Activated naive CD8-positive, alpha-beta T cell treated with anti-CD3 and anti-CD28 coated beads, Interleukin-2, amount 50 U/mL, for 24 hours (primary cell): ENCODE results near the gene KRTAP4-7.
"Not testable (repeated sequence)": the region's sequence is repeated elsewhere in the genome, so short reads cannot be mapped to it uniquely, and the experiment has no call there.

Experiments
- ATAC-seq: fragments of 150-1000 bp; cut with Tn5 transposase; one replicate; pipeline ENCODE4 v1.10.0; 2021
- DNase-seq: peaks from one replicate; pipeline ENCODE4 v3.0.0; 2021
- H3K27ac Mint-ChIP-seq: one replicate; pipeline ENCODE4 v1.8.0; 2021; ENCODE audit warnings: mild to moderate bottlenecking, mixed read lengths
- H3K27me3 Mint-ChIP-seq: one replicate; pipeline ENCODE4 v1.8.0; 2021; ENCODE audit warnings: mixed read lengths
- H3K36me3 Mint-ChIP-seq: one replicate; pipeline ENCODE4 v1.8.0; 2021; ENCODE audit warnings: low read depth, mixed read lengths
- H3K4me1 Mint-ChIP-seq: one replicate; pipeline ENCODE4 v1.8.0; 2021; ENCODE audit warnings: mixed read lengths
- H3K4me3 Mint-ChIP-seq: one replicate; pipeline ENCODE4 v1.8.0; 2021; ENCODE audit warnings: mild to moderate bottlenecking, moderate library complexity, mixed read lengths
- H3K9me3 Mint-ChIP-seq: one replicate; pipeline ENCODE4 v1.8.0; 2021; ENCODE audit warnings: mixed read lengths

Gene KRTAP4-7

DNA sequence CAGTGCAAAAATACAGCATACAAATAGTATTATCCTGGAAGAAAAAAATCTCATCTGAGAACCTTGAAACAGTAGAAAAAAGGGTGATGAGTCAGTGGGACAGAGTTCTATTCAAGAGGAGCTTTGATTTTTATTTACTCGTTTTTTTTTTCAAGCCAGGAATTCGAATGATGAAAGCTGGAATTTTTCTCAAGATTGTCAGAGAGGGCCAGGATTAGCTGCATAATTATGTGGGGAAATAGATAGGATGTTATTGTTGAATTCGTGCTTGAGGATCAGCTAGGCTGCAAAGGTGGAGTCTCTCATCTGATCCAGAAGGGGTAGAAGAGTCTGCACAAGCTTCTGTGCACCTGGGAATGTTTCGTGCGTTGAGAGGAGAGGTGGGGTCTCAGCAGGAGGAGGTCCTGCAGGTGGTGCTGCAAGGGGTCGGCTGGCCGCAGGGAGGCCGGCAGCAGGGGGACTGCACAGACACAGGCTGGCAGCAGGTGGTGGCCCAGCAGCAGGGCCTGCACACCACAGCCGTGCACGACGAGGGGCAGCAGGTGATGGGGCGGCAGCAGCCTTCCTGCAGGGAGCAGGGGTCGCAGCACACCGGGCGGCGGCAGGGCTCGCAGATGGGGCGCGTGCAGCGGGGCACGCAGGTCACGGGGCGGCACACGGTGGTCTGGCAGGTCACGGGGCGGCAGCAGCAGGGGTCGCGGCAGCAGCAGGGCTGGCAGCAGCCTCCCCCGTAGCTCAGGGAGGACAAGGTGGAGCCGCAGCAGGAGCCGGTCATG, 24.5 kb upstream of the KRTAP4-7 start:
- not testable (repeated sequence) for ATAC-seq, H3K36me3 Mint-ChIP-seq, H3K9me3 Mint-ChIP-seq, H3K27ac Mint-ChIP-seq, DNase-seq, H3K4me3 Mint-ChIP-seq, H3K4me1 Mint-ChIP-seq
- peaks cover 33% of the 10 kb centered on the region for H3K27me3 Mint-ChIP-seq

DNA sequence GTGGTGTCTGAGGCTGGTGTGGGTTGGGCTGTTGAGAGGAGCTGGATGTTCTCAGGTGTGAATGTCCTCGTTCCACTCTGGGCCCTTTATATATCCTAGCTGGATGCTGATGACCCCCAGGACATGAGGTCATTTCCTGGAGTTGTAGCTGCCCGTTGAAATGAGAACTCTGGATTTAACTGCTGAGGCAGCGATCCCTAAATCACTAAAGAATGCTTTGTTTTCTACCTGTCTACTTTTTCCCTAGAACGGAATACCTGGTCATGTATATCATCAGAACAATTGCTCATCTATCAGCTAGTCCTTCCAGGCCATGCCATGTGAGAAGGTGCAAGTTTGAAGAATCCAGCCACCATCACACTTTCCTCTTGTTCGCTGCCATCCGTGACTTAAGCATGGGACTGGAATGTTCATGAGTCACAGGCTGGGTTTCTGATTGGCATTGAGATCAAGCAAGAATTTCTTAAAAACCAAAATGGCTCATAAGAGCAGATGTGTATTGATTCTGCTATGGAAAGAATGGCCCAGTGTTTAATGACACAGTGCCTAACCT, 23.8 kb upstream of the KRTAP4-7 start, which contains the start of gene KRTAP2-3:
Gene KRTAP2-3, minus strand, starts transcription at position 63 of the 553 bp plus-strand sequence. CDS start 64 bp downstream, outside the sequence.
- Mint-ChIP-seq H3K36me3 (no peaks in the 10 kb centered on the region), H3K4me1 (no peaks in the 10 kb centered on the region), H3K9me3 (no peaks in the 10 kb centered on the region), H3K27ac (no peak within 1 kb of the TSS), H3K27me3 (peaks cover 33% of the 10 kb centered on the region), H3K4me3 (no peak within 1 kb of the TSS)
- DNase-seq (no peak), ATAC-seq (no peak)

DNA sequence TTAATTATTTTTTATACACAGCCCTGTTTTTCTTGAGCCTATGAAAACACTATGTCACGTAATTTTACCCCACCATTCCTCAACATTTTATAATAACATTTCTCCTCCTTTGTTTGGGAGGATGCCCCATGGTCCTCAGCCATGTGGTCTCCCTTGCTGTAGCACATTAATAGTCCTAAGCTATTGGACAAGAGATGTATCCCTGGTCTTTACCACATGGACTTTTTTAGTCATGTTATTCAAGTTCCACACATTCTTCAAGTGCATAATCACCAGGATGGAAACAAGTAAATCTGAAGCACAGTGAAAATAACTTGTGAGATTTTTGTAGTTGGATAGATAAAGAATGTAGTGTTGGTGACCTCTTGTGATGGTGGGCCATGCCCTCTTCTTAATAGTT, 22.0 kb upstream of the KRTAP4-7 start:
- peaks cover 30% of the 10 kb centered on the region for H3K27me3 Mint-ChIP-seq
- ATAC-seq (no peak), DNase-seq (no peak)
- no peaks in the 10 kb centered on the region for H3K9me3 Mint-ChIP-seq
- H3K27ac Mint-ChIP-seq: no peak overlapping the region
- no peak overlapping the region for H3K4me3 Mint-ChIP-seq
- H3K36me3 Mint-ChIP-seq: no peaks in the 10 kb centered on the region
- no peaks in the 10 kb centered on the region for H3K4me1 Mint-ChIP-seq

DNA sequence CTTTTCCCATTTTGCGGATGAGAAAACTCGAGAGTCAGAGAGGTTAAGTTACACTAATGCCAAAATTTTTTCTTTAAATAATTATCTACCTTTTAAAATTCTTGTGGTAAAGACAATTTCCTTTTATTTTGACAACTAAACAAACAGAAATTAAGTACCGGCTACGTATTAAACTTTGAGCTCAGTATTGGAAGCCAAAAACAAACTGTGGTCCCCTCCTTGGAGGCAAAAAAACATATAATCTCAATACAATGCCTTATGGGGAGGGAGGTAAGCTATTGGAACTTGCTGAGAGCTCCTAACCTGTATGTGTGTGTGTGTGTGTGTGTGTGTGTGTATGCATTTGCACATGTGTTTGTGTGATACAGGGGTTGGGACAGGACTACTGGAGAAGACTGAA, 20.5 kb upstream of the KRTAP4-7 start:
- Mint-ChIP-seq H3K9me3 (no peaks in the 10 kb centered on the region), H3K4me1 (no peaks in the 10 kb centered on the region), H3K27me3 (peaks cover 18% of the 10 kb centered on the region), H3K27ac (no peak overlapping the region), H3K4me3 (no peak overlapping the region), H3K36me3 (no peaks in the 10 kb centered on the region)
- ATAC-seq (no peak), DNase-seq (no peak)

DNA sequence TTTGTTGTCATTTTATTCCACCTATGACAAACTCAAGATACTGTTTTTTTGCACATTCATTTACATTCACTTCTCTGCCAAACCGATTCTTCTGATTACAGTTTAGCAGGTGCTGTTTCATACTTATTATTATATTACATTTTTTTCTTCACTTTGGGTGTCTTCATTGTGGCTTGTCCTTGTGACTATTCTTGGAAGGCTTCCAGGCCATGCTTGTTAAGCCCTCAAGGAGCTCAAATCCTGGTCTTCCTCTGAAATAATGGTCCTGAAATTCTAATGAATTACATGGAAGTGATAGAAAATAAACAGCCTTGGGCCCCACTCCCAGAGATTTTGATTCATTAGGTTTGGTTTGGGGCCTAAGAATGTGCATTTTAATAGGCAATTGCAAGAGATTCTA, 19.6 kb upstream of the KRTAP4-7 start:
- Mint-ChIP-seq H3K27ac (no peak overlapping the region), H3K36me3 (no peaks in the 10 kb centered on the region), H3K4me3 (no peak overlapping the region), H3K4me1 (no peaks in the 10 kb centered on the region), H3K9me3 (no peaks in the 10 kb centered on the region), H3K27me3 (peaks cover 14% of the 10 kb centered on the region)
- no peak for ATAC-seq
- no peak for DNase-seq

DNA sequence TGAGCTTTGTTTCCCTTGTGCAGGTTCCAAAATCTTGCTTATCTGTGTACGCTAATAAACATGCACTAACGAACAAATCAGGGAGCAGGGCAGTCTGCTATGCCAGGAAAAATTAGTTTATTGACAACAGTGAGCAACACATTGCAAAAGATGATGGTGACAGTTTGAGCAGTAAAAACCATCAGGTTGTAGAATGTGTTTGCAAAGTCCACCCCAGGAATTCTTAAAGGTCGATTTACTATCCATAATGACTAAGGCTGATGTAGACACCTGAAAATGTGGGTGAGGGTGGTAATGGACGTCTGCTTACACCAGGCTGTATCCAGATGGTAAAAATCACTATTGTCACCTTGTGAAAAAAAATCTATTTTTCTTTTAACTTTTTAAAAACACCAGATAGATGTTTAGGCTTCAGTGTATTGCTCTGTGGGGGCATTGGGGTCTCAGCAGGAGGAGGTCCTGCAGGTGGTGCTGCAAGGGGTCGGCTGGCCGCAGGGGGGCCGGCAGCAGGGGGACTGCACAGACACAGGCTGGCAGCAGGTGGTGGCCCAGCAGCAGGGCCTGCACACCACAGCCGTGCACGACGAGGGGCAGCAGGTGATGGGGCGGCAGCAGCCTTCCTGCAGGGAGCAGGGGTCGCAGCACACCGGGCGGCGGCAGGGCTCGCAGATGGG, 18.8 kb upstream of the KRTAP4-7 start:
- not testable (repeated sequence) for H3K4me1 Mint-ChIP-seq, H3K27me3 Mint-ChIP-seq, H3K27ac Mint-ChIP-seq, H3K36me3 Mint-ChIP-seq, H3K9me3 Mint-ChIP-seq, H3K4me3 Mint-ChIP-seq, ATAC-seq, DNase-seq

DNA sequence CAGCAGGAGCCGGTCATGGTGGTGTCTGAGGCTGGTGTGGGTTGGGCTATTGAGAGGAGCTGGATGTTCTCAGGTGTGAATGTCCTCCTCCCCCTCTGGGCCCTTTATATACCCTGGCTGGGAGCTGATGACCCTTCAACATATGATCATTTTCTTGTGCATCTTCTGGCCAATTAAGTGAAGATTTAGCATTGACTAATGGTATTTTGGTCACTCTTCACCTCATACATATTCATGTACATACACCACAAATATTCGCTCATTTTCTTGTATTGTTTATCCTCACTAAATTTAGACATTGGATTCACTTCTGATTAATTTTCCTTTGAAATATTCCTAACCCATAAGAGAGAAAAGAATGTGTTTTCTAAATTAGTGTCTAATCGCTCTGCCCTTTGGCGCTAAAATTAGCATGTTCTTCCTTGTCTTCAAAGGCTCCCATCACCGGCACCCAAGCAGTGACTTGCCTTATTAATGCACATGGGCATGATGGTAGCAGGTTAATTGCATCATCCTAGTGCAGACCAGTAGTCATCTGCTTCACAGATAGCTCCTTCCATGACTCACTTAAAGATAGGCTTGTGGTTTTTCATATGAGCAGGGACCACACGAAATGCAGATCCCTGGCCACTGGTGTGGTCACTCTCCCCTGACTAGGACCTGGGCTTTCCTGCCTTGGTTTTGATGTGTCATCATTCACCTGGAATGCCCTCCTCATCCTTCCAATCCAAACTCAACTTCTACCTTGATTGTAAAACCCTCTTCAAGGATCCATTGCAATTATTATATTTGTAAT, 17.9 kb upstream of the KRTAP4-7 start, which contains the start of gene KRTAP2-4:
Gene KRTAP2-4, minus strand, starts transcription at position 51 of the 796 bp plus-strand sequence. Its CDS starts 34 bp downstream, at position 17.
- H3K36me3 Mint-ChIP-seq: no peaks in the 10 kb centered on the region
- no peaks in the 10 kb centered on the region for H3K9me3 Mint-ChIP-seq
- no peak within 1 kb of the TSS for H3K27ac Mint-ChIP-seq
- H3K4me3 Mint-ChIP-seq: no peak within 1 kb of the TSS
- no peaks in the 10 kb centered on the region for H3K4me1 Mint-ChIP-seq
- H3K27me3 Mint-ChIP-seq: peaks cover 2% of the 10 kb centered on the region
- peak; percentile 40 for ATAC-seq
- DNase-seq: no peak

DNA sequence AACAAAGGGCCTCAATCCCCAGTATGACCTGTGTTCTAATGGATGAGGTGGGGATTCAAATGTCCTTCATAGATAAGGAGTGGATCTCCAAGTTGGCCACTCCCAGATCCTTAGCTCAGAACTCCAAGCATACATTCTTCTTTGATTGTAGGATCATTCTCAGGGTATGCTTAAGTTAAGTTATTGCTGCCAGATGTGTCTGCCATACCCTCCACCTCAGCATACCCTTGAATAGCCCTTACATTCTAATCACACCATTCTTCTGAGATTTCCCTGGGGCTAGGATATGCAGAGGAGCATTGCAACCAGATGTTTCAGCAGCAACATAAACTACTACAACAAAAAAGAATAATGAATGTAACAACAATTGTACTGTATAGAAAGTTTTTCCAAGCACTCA, 16.7 kb upstream of the KRTAP4-7 start:
- H3K36me3 Mint-ChIP-seq: no peaks in the 10 kb centered on the region
- DNase-seq (no peak), ATAC-seq (no peak)
- no peaks in the 10 kb centered on the region for H3K4me1 Mint-ChIP-seq
- no peaks in the 10 kb centered on the region for H3K27me3 Mint-ChIP-seq
- no peaks in the 10 kb centered on the region for H3K9me3 Mint-ChIP-seq
- H3K27ac Mint-ChIP-seq: no peak overlapping the region
- H3K4me3 Mint-ChIP-seq: no peak overlapping the region

DNA sequence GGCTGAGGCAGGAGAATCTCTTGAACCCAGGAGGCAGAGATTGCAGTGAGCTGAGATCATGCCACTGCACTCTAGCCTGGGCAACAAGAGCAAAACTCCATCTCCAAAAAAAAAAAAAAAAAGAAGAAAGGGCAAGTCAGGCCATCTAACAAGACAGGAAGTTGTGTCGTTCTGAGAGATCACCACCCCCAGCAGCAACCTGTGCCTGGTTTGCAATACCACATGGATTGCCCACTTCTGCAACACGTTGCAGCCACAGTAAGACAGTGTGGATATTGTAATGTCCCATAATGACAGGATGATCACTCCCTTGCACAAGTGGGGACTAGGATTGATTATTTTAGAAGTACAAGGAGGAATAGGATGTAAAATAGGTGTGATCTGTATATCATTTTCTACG, 14.9 kb upstream of the KRTAP4-7 start:
- H3K4me3 Mint-ChIP-seq: no peak overlapping the region
- DNase-seq (no peak), ATAC-seq (no peak)
- no peaks in the 10 kb centered on the region for H3K27me3 Mint-ChIP-seq
- H3K4me1 Mint-ChIP-seq: no peaks in the 10 kb centered on the region
- no peak overlapping the region for H3K27ac Mint-ChIP-seq
- no peaks in the 10 kb centered on the region for H3K36me3 Mint-ChIP-seq
- H3K9me3 Mint-ChIP-seq: no peaks in the 10 kb centered on the region

DNA sequence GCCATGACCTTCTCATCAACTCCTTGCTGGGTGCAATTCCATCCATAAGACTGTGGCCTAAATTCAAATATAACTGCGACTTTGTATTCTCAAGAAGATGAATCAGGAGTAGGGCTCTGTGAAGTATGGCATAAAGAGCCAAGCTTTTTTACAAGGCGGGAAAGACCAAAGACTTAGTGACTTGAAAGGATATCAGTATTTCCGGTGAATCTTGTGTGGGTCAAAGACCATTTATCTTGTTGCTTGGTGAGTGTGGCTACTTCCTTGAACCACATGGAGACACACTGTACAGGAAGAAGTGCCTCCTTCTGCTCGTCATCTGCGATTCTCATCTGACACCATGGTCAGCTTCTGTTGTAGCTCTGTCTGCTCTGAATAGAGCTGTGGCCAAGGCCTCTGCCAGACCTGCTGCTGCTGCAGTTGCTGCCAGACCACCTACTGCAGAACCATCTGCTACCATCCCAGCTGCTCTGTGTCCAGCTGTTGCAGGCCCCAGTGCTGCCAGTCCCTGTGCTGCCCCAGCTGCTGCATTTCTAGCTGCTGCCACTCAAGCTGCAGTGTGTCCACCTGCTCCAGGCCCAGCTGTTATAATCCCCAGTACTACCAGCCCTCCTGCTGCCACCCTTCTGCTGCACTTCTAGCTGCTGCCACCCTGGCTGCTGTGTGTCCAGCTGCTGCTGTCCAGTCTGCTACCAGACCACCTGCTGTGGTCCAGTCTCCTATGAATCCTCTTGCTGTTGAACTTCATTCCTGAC, 12.2 kb upstream of the KRTAP4-7 start:
- no peaks in the 10 kb centered on the region for H3K36me3 Mint-ChIP-seq
- no peaks in the 10 kb centered on the region for H3K9me3 Mint-ChIP-seq
- H3K27me3 Mint-ChIP-seq: peaks cover 17% of the 10 kb centered on the region
- ATAC-seq: no peak
- H3K4me1 Mint-ChIP-seq: no peaks in the 10 kb centered on the region
- no peak overlapping the region for H3K4me3 Mint-ChIP-seq
- H3K27ac Mint-ChIP-seq: no peak overlapping the region
- no peak for DNase-seq

DNA sequence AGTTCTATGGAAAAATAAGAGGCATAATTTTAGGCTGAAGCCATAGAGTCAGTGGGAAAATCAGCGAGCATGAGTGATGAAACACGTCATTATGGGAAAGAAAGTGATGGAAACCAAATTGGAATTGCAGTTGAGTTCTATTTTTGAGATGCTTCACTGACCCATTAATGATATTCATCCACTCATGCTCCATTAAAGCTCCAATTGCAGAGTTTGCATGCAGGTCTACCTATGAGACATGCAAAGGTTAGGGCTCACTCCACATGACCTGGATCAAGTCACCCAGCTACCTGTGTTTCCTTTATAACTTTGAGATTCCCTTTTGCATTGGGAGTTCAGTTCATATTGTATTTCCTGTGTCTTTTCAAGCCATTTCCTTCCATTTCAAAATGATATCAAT, 10.3 kb upstream of the KRTAP4-7 start:
- DNase-seq (no peak), ATAC-seq (no peak)
- H3K27me3 Mint-ChIP-seq: peaks cover 23% of the 10 kb centered on the region
- H3K4me3 Mint-ChIP-seq: no peak overlapping the region
- no peaks in the 10 kb centered on the region for H3K9me3 Mint-ChIP-seq
- no peaks in the 10 kb centered on the region for H3K36me3 Mint-ChIP-seq
- H3K27ac Mint-ChIP-seq: no peak overlapping the region
- H3K4me1 Mint-ChIP-seq: no peaks in the 10 kb centered on the region

DNA sequence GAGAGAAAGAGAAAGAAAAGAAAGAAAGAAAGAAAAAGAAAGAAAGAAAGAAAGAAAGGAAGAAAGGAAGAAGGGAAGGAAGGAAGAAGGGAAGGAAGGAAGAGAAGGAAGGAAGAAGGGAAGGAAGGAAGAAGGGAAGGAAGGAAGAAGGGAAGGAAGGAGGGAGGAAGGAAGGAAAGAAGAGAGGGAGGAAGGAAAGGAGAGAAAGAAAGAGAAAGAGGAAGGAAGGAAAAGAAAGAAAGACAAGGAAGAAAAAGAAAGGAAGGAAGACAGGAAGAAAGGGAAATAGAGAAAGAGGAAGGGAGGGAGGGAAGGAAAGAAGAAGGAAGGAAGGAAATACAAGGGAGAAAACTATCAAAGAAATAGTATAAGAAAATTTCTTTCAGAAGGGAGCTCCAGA, 7.2 kb upstream of the KRTAP4-7 start:
- Mint-ChIP-seq H3K4me1 (no peaks in the 10 kb centered on the region), H3K36me3 (no peaks in the 10 kb centered on the region), H3K27ac (no peak overlapping the region)

DNA sequence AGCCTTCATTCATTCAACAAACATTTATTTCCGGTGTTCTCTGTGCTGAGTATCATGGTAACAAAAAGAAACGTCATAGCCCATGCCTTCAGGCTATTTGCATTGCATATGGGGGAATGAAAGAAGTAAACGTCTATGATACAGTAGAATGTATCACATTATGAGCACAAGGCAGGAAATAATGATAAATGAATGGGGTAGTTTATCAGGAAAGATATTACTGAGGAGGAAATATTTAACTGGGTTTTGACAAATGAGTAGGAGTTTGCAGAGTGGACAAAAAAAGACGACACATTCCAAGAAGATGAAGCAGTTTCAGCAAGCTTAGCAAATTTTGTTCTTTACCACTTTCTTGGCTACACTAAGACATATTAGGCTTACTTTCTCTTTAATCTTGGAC, 1.3 kb upstream of the KRTAP4-7 start:
- H3K36me3 Mint-ChIP-seq: no peaks in the 10 kb centered on the region
- no peaks in the 10 kb centered on the region for H3K4me1 Mint-ChIP-seq
- DNase-seq (no peak), ATAC-seq (no peak)
- H3K4me3 Mint-ChIP-seq: no peak overlapping the region
- H3K9me3 Mint-ChIP-seq: no peaks in the 10 kb centered on the region
- H3K27ac Mint-ChIP-seq: no peak overlapping the region
- H3K27me3 Mint-ChIP-seq: peaks cover 2% of the 10 kb centered on the region

More for the DNA sequence above, 7.2 kb upstream of the KRTAP4-7 start:
- H3K4me3 Mint-ChIP-seq: no peak overlapping the region
- no peak for DNase-seq
- H3K9me3 Mint-ChIP-seq: no peaks in the 10 kb centered on the region
- no peak for ATAC-seq
- peaks cover 23% of the 10 kb centered on the region for H3K27me3 Mint-ChIP-seq

DNA sequence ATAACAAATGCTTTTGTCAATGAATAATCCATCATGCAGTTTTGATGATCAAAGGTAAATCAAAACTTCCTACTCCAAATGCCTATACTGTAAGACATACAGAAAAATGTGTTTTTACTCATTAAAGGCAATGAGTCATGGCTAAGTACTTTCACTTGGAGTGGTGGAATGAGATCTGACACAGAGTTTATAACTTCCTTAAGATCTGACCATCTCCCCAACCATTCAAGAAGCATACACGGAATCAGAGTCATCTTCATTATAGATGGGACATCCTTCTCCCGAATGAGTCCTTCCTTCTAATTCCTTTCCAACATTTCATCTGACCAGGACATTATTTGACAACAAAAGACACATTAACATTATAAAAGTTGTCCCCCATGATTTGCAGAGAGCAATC, 523 bp upstream of the KRTAP4-7 start:
- DNase-seq, H3K27ac Mint-ChIP-seq, H3K27me3 Mint-ChIP-seq, H3K4me1 Mint-ChIP-seq, ATAC-seq, H3K36me3 Mint-ChIP-seq, H3K9me3 Mint-ChIP-seq, H3K4me3 Mint-ChIP-seq: not testable (repeated sequence)
